Uterus (tissue), 4 donors: ENCODE data around the gene FHAD1. TPM values are rescaled to one million over a fixed set of nuclear protein-coding genes. Genes with fewer than 3 reads are reported as not detected.
"Not testable (repeated sequence)": the region's sequence is repeated elsewhere in the genome, so short reads cannot be mapped to it uniquely, and the experiment has no call there.

Experiments used
- DNase-seq, 2 donors: peaks; one replicate each; pipeline ENCODE4 v3.0.0-alpha.2; 2019 to 2020
- H3K27ac ChIP-seq, 2 donors: fragments of 200-600 bp; sonication (generic); 1 replicate in 1 of 2; 2 replicates in 1 of 2; pipeline ENCODE4 v1.5.1; 2016 to 2018
- H3K27me3 ChIP-seq, 2 donors: fragments of 200-600 bp; sonication (generic); one replicate each; pipeline ENCODE4 v1.5.1; 2018 to 2019; ENCODE audit warnings: control low read depth in 1 of 2
- H3K36me3 ChIP-seq, 2 donors: fragments of 200-600 bp; sonication (generic); one replicate each; pipeline ENCODE4 v1.5.1; 2019; ENCODE audit warnings: control low read depth in 1 of 2
- H3K4me1 ChIP-seq, 2 donors: fragments of 200-600 bp; sonication (generic); one replicate each; pipeline ENCODE4 v1.5.1; 2018 to 2019; ENCODE audit warnings: control low read depth in 1 of 2
- H3K4me3 ChIP-seq, 2 donors: fragments of 200-600 bp; sonication (generic); 1 replicate in 1 of 2; 2 replicates in 1 of 2; pipeline ENCODE4 v1.5.1; 2018 to 2019; ENCODE audit warnings: mild to moderate bottlenecking in 1 of 2
- H3K9me3 ChIP-seq, 2 donors: fragments of 200-600 bp; sonication (generic); one replicate each; pipeline ENCODE4 v1.5.1; 2019; ENCODE audit warnings: control low read depth in 1 of 2
- POLR2A ChIP-seq, 2 donors: fragments of 450-650 bp; IDR thresholded peaks; one replicate each; pipeline ENCODE4 v1.6.1; 2016; ENCODE audit warnings: antibody characterized with exemption in 2 of 2, mild to moderate bottlenecking in 1 of 2, moderate library complexity in 1 of 2
- intact Hi-C: fragments of 100-400 bp; cut with DNase I; formaldehyde crosslinking; loops from one replicate; pipeline ENCODE4 v1.15.1; 2023; ENCODE audit warnings: low total_unique reads
- total RNA-seq, 4 donors: library from RNA; depleted of rRNA in 3 of 4; stranded (reverse); fragments of >200 nt in 3 of 4; gene quantifications; one replicate each; pipeline versions ENCODE4 v1.1.0 to v1.2.4, GENCODE V29; 2014 to 2023
- TF ChIP-seq, protein P1 (sequence below), 4 experiments: fragments of 200-600 bp in 2 of 4; fragments of 450-650 bp in 2 of 4; sonication (generic) in 2 of 4; IDR thresholded peaks; one replicate each; pipeline ENCODE4 v1.5.1; 2016 to 2019; ENCODE audit warnings: antibody characterized with exemption in 4 of 4, mild to moderate bottlenecking in 2 of 4, moderate library complexity in 1 of 4
- donor health status: DM: yes; HTN: yes; CAD: no.

FHAD1 gene
- total RNA-seq, 4 donors from 2014 or later: 1.1 to 4.1 TPM; not detected in 2

DNA sequence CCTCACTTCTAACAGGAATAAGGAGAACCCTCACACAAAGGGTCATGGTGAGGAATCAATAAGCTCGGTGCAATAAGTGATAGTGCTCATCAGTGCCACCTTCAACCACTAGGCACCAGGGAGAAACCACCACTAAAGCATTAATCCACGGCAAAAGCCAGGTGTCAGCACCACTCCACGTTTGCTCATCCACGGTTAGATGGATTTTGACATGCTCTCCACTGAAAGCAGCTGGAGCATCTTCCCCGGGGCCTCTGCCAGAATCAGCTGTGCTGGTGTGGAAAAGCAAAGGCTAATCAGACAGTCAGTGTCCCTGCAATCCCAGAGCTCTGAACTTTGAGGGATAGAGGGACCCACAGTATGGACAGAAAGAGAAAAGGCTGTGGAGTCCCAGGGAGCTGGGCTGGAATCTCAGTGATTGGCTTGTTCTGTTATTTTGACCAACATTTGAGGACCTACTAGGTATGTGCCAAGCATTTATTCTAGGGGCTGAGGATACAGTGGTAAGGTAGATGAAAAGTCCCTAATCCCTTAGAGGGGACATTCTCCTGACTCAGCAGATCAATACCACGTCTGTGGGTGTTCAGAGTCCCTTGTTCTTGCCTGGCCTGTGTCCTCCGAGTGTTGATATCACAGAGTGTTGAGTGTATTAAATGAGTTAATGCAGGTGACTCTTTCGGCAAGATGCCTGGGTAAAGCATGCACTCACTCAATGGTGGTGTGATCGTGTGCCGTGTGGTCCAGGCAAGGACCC lies 41.3 kb downstream of the FHAD1 start:
- H3K36me3 ChIP-seq: no peaks in the 10 kb centered on the region
- H3K27ac ChIP-seq: no peak overlapping the region
- H3K4me3 ChIP-seq: no peak overlapping the region
- H3K27me3 ChIP-seq: no peaks in the 10 kb centered on the region
- intact Hi-C loops: no loop called here
- no peaks in the 10 kb centered on the region for H3K4me1 ChIP-seq
- no peak for DNase-seq
- no peaks in the 10 kb centered on the region for H3K9me3 ChIP-seq
- TF ChIP-seq POLR2A (IDR thresholded peaks at IDR 0.05): no peak
- TF ChIP-seq, protein P1, sequence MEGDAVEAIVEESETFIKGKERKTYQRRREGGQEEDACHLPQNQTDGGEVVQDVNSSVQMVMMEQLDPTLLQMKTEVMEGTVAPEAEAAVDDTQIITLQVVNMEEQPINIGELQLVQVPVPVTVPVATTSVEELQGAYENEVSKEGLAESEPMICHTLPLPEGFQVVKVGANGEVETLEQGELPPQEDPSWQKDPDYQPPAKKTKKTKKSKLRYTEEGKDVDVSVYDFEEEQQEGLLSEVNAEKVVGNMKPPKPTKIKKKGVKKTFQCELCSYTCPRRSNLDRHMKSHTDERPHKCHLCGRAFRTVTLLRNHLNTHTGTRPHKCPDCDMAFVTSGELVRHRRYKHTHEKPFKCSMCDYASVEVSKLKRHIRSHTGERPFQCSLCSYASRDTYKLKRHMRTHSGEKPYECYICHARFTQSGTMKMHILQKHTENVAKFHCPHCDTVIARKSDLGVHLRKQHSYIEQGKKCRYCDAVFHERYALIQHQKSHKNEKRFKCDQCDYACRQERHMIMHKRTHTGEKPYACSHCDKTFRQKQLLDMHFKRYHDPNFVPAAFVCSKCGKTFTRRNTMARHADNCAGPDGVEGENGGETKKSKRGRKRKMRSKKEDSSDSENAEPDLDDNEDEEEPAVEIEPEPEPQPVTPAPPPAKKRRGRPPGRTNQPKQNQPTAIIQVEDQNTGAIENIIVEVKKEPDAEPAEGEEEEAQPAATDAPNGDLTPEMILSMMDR (IDR thresholded peaks at IDR 0.05): no peak

GRCh38 chr1:15289251-15289651 lies 42.2 kb downstream of the FHAD1 start:
- no peak overlapping the region for H3K4me3 ChIP-seq
- H3K4me1 ChIP-seq: no peaks in the 10 kb centered on the region
- no peaks in the 10 kb centered on the region for H3K27me3 ChIP-seq
- no peaks in the 10 kb centered on the region for H3K36me3 ChIP-seq
- H3K27ac ChIP-seq: no peak overlapping the region
- H3K9me3 ChIP-seq: no peaks in the 10 kb centered on the region
- DNase-seq: no peak
- intact Hi-C loops: no loop called here
- TF ChIP-seq POLR2A (IDR thresholded peaks at IDR 0.05): no peak
- TF ChIP-seq, protein P1 (IDR thresholded peaks at IDR 0.05): no peak

DNA sequence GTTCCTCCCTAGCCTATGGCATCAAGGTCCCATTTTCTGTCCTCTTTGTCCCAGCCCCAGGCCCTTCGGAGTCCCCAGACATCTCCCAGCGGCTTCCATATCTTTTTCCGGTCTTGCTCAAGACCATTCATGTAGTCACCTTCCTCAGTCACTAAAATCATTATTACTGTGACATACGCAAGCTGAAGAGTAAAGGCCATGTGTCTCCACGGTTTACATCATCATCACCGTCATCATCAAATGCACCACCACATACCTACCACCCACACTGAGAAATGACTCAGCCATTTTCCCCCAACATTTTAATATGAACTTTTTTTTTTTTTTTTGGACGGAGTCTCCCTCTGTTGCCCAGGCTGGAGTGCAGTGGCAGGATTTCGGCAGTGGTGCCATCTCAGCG lies 43.4 kb downstream of the FHAD1 start:
- DNase-seq: no peak
- no peak for TF ChIP-seq POLR2A (IDR thresholded peaks at IDR 0.05)
- TF ChIP-seq, protein P1 (IDR thresholded peaks at IDR 0.05): no peak
- no peaks in the 10 kb centered on the region for H3K9me3 ChIP-seq
- H3K27ac ChIP-seq: no peak overlapping the region
- H3K36me3 ChIP-seq: no peaks in the 10 kb centered on the region
- intact Hi-C loops: no loop called here
- H3K27me3 ChIP-seq: no peaks in the 10 kb centered on the region
- no peaks in the 10 kb centered on the region for H3K4me1 ChIP-seq
- H3K4me3 ChIP-seq: no peak overlapping the region

DNA sequence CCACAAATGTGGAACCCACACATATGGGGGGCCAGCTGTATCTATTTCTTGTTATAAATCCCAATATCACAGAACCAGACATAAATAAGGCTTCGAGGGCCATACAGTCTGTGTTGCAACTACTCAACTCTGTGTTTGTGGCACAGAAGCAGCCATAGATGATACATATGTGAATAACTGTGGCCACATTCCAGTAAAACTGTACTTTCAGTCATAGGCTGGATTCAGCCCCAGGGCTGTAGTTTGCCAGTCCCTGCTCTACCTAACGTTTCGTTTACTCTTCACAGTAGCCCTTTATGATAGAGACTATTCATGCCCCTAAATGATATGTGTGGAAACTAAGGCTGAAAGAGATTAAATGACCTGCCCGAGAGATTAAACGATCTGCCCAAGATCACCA lies 48.7 kb downstream of the FHAD1 start:
- Histone ChIP-seq H3K36me3 (no peaks in the 10 kb centered on the region), H3K27ac (no peak overlapping the region), H3K4me3 (no peak overlapping the region), H3K27me3 (no peaks in the 10 kb centered on the region), H3K4me1 (no peaks in the 10 kb centered on the region), H3K9me3 (no peaks in the 10 kb centered on the region)
- intact Hi-C loops: no loop called here
- TF ChIP-seq, protein P1 (IDR thresholded peaks at IDR 0.05): no peak
- TF ChIP-seq POLR2A (IDR thresholded peaks at IDR 0.05): no peak
- no peak for DNase-seq

DNA sequence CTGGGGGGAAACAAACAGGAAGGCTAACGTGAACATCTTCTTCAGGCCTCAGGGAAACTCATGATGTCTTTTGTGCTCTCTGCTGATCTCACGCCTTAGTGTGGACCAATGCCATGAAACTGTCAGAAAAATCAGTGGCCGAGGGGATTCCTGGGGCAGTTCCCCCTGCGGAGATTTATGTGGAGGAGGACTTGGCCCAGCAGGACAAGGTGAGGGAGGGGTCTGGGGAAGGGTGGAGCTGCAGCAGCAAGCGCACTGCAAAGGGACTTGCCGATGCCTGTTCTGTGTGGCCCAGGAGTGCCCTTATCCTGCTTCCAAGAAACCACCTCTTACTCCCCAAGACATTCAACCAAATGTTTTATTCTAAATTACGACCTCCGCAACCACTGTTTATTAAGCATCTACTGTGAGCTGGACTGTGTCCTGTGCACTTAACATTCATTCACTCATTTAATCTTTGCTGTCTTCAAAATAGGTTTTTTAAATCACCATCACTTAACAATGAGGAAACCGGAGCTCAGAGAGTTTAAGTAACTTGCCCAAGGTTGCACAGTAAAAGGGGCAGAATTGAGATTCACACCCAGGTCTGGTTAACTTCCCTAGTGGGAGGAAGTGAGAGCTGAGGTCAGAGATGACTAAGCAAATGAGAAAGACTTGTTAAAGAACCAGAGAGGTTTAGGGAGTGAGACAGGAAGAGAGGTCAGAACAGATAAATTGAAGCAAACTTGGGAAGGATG lies 49.7 kb downstream of the FHAD1 start:
- Histone ChIP-seq H3K27ac (no peak overlapping the region), H3K36me3 (no peaks in the 10 kb centered on the region), H3K9me3 (no peaks in the 10 kb centered on the region), H3K27me3 (no peaks in the 10 kb centered on the region), H3K4me3 (no peak overlapping the region), H3K4me1 (no peaks in the 10 kb centered on the region)
- DNase-seq: no peak
- intact Hi-C loops: no loop called here
- TF ChIP-seq POLR2A (IDR thresholded peaks at IDR 0.05): no peak
- TF ChIP-seq, protein P1 (IDR thresholded peaks at IDR 0.05): no peak

GRCh38 chr1:15297975-15298374 lies 51.0 kb downstream of the FHAD1 start:
- H3K36me3 ChIP-seq, H3K4me3 ChIP-seq, DNase-seq, H3K9me3 ChIP-seq, intact Hi-C loops, H3K27me3 ChIP-seq, H3K4me1 ChIP-seq, H3K27ac ChIP-seq: not testable (repeated sequence)
